HFF-Myc (cell line): ENCODE data around the gene KCNMA1.

Experiments
- DNase-seq: peaks from one replicate; pipeline ENCODE4 v3.0.0-alpha.2; 2011; ENCODE audit warnings: low read depth; ENCODE audit errors: extremely low read depth
- H3K4me3 ChIP-seq: replicated peaks from 2 replicates; pipeline ENCODE4 v1.5.1; 2011; ENCODE audit warnings: low read depth, mild to moderate bottlenecking, control low read depth, low read length
- CTCF ChIP-seq: IDR thresholded peaks from 2 replicates; pipeline ENCODE4 v1.5.1; 2012; ENCODE audit warnings: mild to moderate bottlenecking, low read depth, low read length, control low read depth; ENCODE audit errors: missing control alignments

The KCNMA1 gene

GRCh38 chr10:76990561-76990960, 647.0 kb downstream of the KCNMA1 start:
- no peak for TF ChIP-seq CTCF
- DNase-seq, result no peak
- H3K4me3 ChIP-seq, result no peak overlapping the region

- peak; percentile 91 for TF ChIP-seq CTCF
- no peak overlapping the region for H3K4me3 ChIP-seq
- DNase-seq, result peak; percentile 46
Measured at GRCh38 chr10:76984559-76985443, 652.8 kb downstream of the KCNMA1 start.

- H3K4me3 ChIP-seq, result no peak overlapping the region
- TF ChIP-seq CTCF, result no peak
- no peak for DNase-seq
Measured at GRCh38 chr10:76983624-76984023, 654.0 kb downstream of the KCNMA1 start.

- no peak for DNase-seq
- no peak overlapping the region for H3K4me3 ChIP-seq
- TF ChIP-seq CTCF, result no peak
Measured at GRCh38 chr10:76982671-76983070, 654.9 kb downstream of the KCNMA1 start.

GRCh38 chr10:76981251-76981650, 656.4 kb downstream of the KCNMA1 start:
- no peak overlapping the region for H3K4me3 ChIP-seq
- TF ChIP-seq CTCF, result no peak
- DNase-seq, result no peak

- no peak overlapping the region for H3K4me3 ChIP-seq
- TF ChIP-seq CTCF, result no peak
- DNase-seq, result no peak
Measured at GRCh38 chr10:76977901-76978300, 659.7 kb downstream of the KCNMA1 start.
